AG04449 (cell line): Measurements from ENCODE around the gene UST.

Experiments
- CTCF ChIA-PET: fragments of 350-600 bp; formaldehyde crosslinking; extraction: SDS; loops from one replicate; lab custom pipeline; 2021; ENCODE audit warnings: antibody characterized with exemption; lab: Yijun Ruan, JAX
- POLR2A ChIA-PET: fragments of 400-600, 350-600 bp; formaldehyde crosslinking; extraction: SDS; loops from one replicate; lab custom pipeline; 2020; ENCODE audit warnings: antibody characterized with exemption, inconsistent platforms; lab: Yijun Ruan, JAX
- DNase-seq: peaks from one replicate; pipeline ENCODE4 v3.0.0-alpha.2; 2010; ENCODE audit warnings: low read depth, low spot score
- H3K4me3 ChIP-seq: 2 replicates; pipeline ENCODE4 v1.5.1; 2011; ENCODE audit warnings: low read depth, mild to moderate bottlenecking, control low read depth, low read length
- CTCF ChIP-seq: IDR thresholded peaks from one replicate; pipeline ENCODE4 v1.5.1; 2011; ENCODE audit warnings: mild to moderate bottlenecking, moderate library complexity, low read length, control low read depth, inconsistent platforms; ENCODE audit not compliant: insufficient read depth; ENCODE audit errors: missing control alignments

Gene UST

GRCh38 chr6:148799647-148800046 lies 52.8 kb downstream of the UST start:
- CTCF ChIA-PET: interaction anchor here (1.4 kb wide), 1 partner anchor 202 kb away, joined by 4 read pairs; no protein-coding TSS in a partner anchor
- no peak overlapping the region for H3K4me3 ChIP-seq
- no peak for TF ChIP-seq CTCF
- POLR2A ChIA-PET: no interaction called here
- no peak for DNase-seq

- H3K4me3 ChIP-seq: no peak overlapping the region
- no peak for TF ChIP-seq CTCF
- CTCF ChIA-PET: interaction anchor here (0.8 to 1.5 kb wide), 5 partner anchors 8 to 223 kb away, joined by 3 to 4 read pairs (median 4); no protein-coding TSS in a partner anchor
- DNase-seq: no peak
- POLR2A ChIA-PET: no interaction called here
These were observed 53.7 kb downstream of the UST start for GRCh38 chr6:148800536-148800935.

GRCh38 chr6:148803979-148804378 lies 57.1 kb downstream of the UST start:
- no peak overlapping the region for H3K4me3 ChIP-seq
- DNase-seq: no peak
- TF ChIP-seq CTCF: no peak
- CTCF ChIA-PET: interaction anchor here (0.9 kb wide), 1 partner anchor 44 kb away, joined by 3 read pairs; no protein-coding TSS in a partner anchor
- POLR2A ChIA-PET: no interaction called here

- H3K4me3 ChIP-seq: no peak overlapping the region
- TF ChIP-seq CTCF: no peak
- CTCF ChIA-PET: no interaction called here
- POLR2A ChIA-PET: no interaction called here
- DNase-seq: no peak
These were observed 58.9 kb downstream of the UST start for GRCh38 chr6:148805777-148806176.

GRCh38 chr6:148807784-148808183 lies 61.0 kb downstream of the UST start:
- CTCF ChIA-PET: no interaction called here
- no peak for DNase-seq

GRCh38 chr6:148808786-148809304 lies 62.0 kb downstream of the UST start:
- H3K4me3 ChIP-seq: no peak overlapping the region
- DNase-seq: no peak
- CTCF ChIA-PET: no interaction called here
- no peak for TF ChIP-seq CTCF
- POLR2A ChIA-PET: no interaction called here

More at GRCh38 chr6:148807784-148808183, 61.0 kb downstream of the UST start:
- no peak overlapping the region for H3K4me3 ChIP-seq
- no peak for TF ChIP-seq CTCF
- POLR2A ChIA-PET: no interaction called here
